ENCODE results near the gene IFT74. TPM values are rescaled to one million over a fixed set of nuclear protein-coding genes. Genes with fewer than 3 reads are reported as not detected.

The IFT74 gene
- total RNA-seq, 4 donors from 2014 or later: 4.9 to 15.2 (median 13.0) TPM

DNA sequence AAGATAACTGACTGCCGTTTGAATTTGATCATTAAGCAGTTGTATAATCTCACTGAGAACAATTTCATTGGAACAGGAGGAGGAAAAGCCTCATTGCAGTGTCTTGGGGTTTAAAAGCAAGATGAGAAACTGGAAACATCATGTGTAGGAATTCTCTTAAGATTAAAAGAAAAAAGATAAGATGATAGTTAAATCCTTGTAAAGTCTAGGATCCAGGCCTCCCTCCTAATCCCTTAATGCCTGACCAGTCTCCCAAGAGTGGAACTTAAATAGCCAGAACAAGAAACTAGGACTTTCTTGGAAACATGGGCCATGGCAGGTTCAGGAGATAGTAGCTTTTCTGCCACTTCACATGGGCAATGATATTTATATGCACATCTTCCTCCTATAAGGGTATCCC lies 86.3 kb downstream of the IFT74 start:
- Histone ChIP-seq H3K36me3 (no peaks in the 10 kb centered on the region), H3K9me3 (no peaks in the 10 kb centered on the region), H3K27ac (no peak overlapping the region), H3K27me3 (no peaks in the 10 kb centered on the region), H3K4me3 (no peak overlapping the region), H3K4me1 (no peaks in the 10 kb centered on the region)
- DNase-seq (no peak), ATAC-seq (no peak)
- TF ChIP-seq POLR2A (IDR thresholded peaks at IDR 0.05): no peak
- TF ChIP-seq, protein P1, sequence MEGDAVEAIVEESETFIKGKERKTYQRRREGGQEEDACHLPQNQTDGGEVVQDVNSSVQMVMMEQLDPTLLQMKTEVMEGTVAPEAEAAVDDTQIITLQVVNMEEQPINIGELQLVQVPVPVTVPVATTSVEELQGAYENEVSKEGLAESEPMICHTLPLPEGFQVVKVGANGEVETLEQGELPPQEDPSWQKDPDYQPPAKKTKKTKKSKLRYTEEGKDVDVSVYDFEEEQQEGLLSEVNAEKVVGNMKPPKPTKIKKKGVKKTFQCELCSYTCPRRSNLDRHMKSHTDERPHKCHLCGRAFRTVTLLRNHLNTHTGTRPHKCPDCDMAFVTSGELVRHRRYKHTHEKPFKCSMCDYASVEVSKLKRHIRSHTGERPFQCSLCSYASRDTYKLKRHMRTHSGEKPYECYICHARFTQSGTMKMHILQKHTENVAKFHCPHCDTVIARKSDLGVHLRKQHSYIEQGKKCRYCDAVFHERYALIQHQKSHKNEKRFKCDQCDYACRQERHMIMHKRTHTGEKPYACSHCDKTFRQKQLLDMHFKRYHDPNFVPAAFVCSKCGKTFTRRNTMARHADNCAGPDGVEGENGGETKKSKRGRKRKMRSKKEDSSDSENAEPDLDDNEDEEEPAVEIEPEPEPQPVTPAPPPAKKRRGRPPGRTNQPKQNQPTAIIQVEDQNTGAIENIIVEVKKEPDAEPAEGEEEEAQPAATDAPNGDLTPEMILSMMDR (IDR thresholded peaks at IDR 0.05 in 4 of 5, conservative IDR thresholded peaks at IDR 0.05 in 1 of 5): no peak
- intact Hi-C loops (cut with DNase I; ENCODE audit: low total_unique reads) (no loop called here), in situ Hi-C loops (cut with MboI; ENCODE audit: low sequenced_read_pairs in 4 of 4) (loop anchor here in 2 of 4 donors (25.0 kb wide), 2 partner anchors 95 to 520 kb away; partner anchors contain the start of gene C9orf72 (in 2 of the 2))

DNA sequence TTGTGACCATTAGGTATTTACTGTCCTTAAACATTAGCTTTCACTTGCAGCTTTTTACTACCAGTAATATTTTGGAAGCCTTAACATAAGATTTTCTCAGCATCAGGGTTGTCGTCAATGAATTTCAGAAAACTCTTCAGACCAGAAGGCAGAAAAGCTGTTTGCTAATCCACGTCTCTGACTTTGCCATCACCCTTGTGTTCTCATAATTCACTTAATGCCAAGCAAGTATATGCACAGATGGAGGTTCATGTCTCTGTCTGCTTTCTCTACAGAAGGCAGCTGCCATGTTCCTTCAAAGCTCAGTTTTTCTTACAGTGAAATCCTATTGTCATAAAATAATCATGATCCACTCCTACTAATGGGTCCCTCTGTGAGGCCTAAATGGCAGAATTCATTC lies 87.0 kb downstream of the IFT74 start:
- H3K9me3 ChIP-seq: no peaks in the 10 kb centered on the region
- in situ Hi-C loops (cut with MboI; ENCODE audit: low sequenced_read_pairs in 4 of 4) (loop anchor here in 2 of 4 donors (25.0 kb wide), 2 partner anchors 94 to 519 kb away; partner anchors contain the start of gene C9orf72 (in 2 of the 2)), intact Hi-C loops (cut with DNase I; ENCODE audit: low total_unique reads) (no loop called here)
- H3K4me1 ChIP-seq: no peaks in the 10 kb centered on the region
- H3K27me3 ChIP-seq: no peaks in the 10 kb centered on the region
- no peak for DNase-seq
- no peak for ATAC-seq
- no peak overlapping the region for H3K4me3 ChIP-seq
- H3K36me3 ChIP-seq: peaks cover 0 to 1% of the 10 kb centered on the region in 2 donors
- H3K27ac ChIP-seq: no peak overlapping the region
- no peak for TF ChIP-seq POLR2A (IDR thresholded peaks at IDR 0.05)
- TF ChIP-seq, protein P1 (IDR thresholded peaks at IDR 0.05 in 4 of 5, conservative IDR thresholded peaks at IDR 0.05 in 1 of 5): no peak

DNA sequence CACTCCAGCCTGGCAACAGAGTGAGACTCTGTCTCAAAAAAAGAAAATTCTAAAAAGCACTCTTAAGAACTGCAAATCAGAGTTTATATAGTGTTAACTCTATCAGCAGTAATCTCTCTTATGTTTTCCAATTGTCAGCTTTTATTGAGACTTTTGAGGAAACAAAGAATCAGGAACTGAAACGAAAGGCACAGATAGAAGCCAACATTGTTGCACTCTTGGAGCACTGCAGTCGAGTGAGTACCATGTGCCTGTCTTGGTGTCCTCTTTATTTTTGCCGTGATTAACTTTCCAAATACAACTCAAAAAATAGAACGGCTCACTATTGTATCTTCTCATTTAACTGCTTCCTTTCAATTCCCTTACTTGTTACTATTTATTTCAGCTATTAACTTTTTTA lies 90.9 kb downstream of the IFT74 start:
- H3K36me3 ChIP-seq: peaks cover 0 to 6% of the 10 kb centered on the region in 2 donors
- intact Hi-C loops (cut with DNase I; ENCODE audit: low total_unique reads): no loop called here
- in situ Hi-C loops (cut with MboI; ENCODE audit: low sequenced_read_pairs in 4 of 4): loop anchor here in 2 of 4 donors (25.0 kb wide), 2 partner anchors 90 to 515 kb away; partner anchors contain the start of gene C9orf72 (in 2 of the 2)
- TF ChIP-seq, protein P1 (IDR thresholded peaks at IDR 0.05 in 4 of 5, conservative IDR thresholded peaks at IDR 0.05 in 1 of 5): no peak
- no peak for DNase-seq
- H3K4me1 ChIP-seq: no peaks in the 10 kb centered on the region
- H3K27me3 ChIP-seq: no peaks in the 10 kb centered on the region
- no peak for ATAC-seq
- no peak overlapping the region for H3K27ac ChIP-seq
- H3K4me3 ChIP-seq: no peak overlapping the region
- no peaks in the 10 kb centered on the region for H3K9me3 ChIP-seq

- ATAC-seq (no peak), DNase-seq (no peak)
- Histone ChIP-seq H3K4me1 (no peaks in the 10 kb centered on the region), H3K36me3 (peaks cover 0 to 11% of the 10 kb centered on the region in 2 donors), H3K27ac (no peak overlapping the region), H3K9me3 (no peaks in the 10 kb centered on the region), H3K4me3 (no peak overlapping the region), H3K27me3 (no peaks in the 10 kb centered on the region)
- in situ Hi-C loops (cut with MboI; ENCODE audit: low sequenced_read_pairs in 4 of 4) (no loop called here), intact Hi-C loops (cut with DNase I; ENCODE audit: low total_unique reads) (no loop called here)
- TF ChIP-seq, protein P1 (IDR thresholded peaks at IDR 0.05 in 4 of 5, conservative IDR thresholded peaks at IDR 0.05 in 1 of 5): no peak
- no peak for TF ChIP-seq POLR2A (IDR thresholded peaks at IDR 0.05)
Observed at GRCh38 chr9:27053369-27054022, 97.3 kb downstream of the IFT74 start.
